GM21528 (cell line): ENCODE results near the gene FBN2.

ENCODE experiments used
- ATAC-seq: cut with Tn5 transposase; IDR thresholded peaks from one replicate; pipeline ENCODE4 v1.9.1; 2021; ENCODE audit warnings: mild to moderate bottlenecking, moderate library complexity; ENCODE audit not compliant: unreplicated experiment, low FRiP score

The FBN2 gene

DNA sequence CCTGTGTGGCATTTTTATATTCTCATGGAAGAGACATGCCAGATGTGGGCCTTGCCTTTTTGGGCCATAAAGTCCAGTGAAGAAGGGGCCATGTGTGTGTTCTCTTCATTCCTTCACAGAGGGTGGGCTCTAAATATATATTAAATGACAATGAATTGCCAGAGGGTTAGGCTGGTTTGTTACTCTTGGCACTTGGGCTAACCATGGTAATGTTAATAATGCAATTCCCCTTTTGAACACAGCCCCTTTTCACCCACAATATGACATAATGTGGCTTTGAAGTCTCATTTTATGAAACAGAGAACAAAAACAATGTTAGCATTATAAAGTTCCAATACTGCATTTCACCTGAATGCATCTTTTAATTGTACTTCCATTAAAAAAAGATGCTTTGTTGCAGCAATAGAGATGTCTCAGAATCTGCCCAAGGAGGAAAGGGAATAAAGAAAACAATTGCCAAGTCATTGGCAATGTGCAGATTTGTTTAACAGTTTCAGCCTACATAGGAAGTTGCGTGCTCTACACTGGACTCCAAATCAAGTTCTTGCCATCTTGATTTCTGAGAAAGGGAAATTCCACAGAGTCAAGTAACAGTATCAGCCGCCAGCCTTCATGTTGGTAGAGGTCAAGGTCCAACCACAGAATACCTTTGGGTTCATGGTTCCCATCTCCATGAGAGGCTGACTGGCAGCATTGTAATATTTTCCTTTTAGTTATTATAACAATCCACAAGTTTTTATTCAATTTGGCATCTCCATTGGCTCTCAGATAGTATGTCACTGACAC lies 312.6 kb downstream of the FBN2 start:
- no peak for ATAC-seq

DNA sequence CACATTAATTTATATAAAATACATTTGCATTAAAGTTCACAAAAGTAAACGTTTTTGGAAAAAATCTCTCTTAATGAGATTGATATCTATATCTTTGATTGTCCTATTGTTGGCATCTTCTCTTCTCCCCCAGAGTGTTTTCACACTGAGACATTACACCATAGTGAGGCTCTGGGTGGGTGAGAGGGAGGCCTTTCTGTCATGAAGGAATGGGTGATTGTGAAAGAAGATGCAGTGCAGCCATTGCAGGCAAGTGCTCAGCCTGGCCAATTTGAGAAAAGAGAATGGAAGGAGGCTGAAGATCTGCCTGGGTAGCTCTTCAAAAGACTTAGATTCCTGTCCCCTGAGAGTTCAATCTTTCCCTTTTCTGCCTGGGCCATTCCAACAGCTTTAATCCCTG lies 313.7 kb downstream of the FBN2 start:
- no peak for ATAC-seq

DNA sequence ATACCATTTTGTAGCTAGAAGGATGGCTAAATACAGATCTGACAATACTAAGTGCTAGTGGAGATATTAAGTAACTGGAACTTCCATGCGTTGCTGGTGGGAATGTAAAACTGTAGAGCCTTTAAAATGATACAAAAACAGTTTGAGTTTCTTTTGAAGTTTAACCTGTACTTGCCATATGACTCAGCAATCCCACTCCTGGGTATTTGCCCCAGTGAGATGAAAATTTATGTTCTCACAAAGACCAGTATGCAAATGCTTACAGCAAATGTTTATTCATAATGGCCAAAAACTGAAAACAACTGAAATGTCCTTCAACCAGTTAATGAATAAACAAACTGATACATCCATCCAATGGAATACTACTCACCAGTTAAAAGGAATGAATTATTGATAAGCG lies 317.2 kb downstream of the FBN2 start:
- ATAC-seq = no peak

DNA sequence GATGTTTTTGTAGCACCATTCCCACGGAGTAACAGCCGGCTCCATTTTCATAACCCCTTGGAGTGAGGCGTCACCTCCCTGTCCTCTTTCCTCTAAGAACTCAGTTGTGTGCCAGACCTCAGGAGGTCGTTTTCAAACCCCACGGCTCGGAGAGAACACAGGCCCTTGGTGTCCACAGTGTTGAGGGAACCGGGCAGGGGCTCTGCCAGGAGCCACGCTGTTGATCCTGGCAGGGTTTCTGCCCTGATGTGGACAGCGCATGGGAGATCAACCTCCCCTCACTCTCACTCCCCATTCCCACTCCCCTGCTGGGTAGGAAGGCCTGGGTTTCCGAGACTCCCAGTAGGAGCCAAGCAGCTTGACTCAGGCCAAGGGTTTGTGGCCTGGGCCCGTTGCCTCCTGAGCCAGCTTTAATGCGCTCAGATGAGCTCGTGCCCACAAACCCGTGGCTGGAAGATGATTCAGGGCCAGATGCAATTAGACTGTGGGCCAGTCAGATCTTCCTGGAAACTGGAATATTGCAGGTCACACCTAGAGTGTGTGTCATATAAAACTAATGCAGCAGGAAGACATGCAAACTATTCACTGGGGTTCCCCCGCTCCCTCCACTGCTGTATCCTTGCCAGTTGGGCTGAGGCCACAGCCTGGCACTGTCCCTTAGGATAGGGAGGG lies 321.0 kb downstream of the FBN2 start:
- no peak for ATAC-seq

DNA sequence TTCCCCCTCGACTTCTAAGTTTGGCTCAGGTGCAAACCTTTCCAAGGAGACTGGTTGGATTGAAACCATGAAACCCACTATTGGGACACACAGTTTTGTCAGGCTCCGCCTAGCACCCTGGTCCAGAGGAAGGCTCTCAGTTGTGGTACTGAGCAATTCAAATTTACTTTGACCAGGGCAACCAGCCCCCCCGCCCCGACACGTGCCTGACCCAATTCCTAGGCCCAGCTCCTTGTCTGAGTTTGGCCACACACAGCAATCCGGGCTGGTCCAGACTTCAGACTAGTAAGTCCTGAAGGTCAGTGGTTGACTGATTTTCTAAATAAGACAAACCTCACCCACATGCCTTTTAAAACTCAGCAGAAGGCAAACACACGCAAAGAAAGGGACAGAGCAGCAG lies 321.8 kb downstream of the FBN2 start:
- ATAC-seq = no peak

DNA sequence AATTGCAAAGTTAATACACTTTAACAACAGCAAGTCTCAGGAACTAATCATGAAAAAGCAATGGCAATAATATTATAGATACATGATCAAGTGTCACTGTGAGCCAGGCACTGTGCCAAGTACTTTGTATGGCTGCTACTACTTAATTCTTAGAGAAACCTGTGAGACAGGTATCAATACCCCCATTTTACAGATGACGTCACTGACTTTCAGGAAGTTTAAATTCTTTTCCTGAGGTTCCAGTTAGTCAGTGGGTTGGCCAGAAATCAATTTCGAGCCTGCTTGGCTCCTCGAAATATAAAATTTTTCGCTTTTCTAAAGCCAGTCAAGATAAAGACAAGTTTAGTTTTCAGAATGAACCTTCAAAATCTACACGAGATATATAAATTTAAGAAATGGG lies 324.2 kb downstream of the FBN2 start:
- ATAC-seq = no peak

DNA sequence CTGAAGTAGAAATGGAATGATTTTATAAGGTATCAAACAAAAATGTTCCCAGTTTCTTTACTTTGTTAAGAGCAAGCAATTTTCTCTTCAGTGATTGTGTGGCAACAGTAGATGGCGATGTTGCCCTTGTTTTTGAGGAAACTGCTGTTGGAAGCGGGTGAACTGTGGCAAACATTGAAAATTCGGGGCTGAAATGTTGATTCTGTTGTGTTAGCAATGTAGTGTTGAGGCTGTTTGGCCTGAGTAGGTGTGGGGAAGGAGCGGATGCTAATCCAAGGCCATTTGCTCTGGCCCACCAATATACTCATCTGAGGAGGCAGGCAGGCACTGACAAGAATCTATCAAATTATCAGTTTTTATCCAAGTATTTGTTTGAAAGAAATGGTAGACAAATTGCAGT lies 324.7 kb downstream of the FBN2 start:
- peak; percentile 67 for ATAC-seq

DNA sequence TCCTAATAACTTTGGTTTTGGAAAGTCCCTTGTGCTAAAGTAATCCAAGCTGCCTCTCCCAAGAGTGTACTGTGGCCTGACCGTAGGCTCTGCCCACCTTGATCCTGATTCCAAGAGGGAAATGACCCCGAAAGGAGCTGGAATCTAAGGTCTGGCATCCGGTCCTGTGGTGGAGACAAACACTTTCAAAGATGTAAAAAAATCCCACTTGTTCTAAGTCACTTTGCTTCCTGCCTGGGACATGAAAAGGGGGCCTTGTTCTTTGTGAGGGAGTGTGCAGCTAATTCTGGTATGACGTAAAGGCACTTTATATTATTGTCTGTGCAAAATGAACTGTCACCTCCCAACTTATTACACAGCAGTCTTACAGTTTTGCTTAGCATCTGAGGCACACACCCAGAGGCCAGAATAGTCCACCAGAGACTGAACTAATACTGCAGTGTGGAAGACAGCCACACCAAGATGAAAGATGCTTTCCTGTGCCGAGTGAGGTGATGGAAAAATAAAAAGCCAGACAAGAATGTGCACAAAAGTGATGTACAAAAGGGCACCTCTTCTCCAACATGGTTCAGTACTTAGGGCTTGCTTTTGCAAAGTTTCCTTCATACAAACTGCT lies 325.7 kb downstream of the FBN2 start:
- no peak for ATAC-seq

DNA sequence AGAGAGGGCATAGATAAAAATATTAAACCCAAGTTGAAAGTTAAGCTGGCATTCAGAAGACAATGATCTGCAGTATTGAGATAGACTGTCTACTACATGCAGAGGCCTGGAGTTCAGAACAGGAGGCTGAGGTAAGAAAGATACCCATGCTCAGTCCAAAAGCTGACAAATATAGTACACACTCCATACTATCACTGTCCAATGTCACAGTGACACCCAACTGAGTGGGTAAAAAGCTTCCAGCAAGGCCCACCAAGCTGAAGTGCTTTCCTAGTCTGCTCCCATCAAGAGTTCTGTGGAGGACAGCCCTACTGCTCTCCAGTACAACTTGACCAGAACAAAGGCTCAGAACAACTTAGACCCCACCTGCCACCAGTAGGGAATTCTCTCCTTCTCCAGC lies 329.6 kb downstream of the FBN2 start:
- no peak for ATAC-seq
